ENCODE data around the gene HNRNPF. TPM values are rescaled to one million over a fixed set of nuclear protein-coding genes. Genes with fewer than 3 reads are reported as not detected.
A peak's percentile ranks its signal among the peaks of the same experiment; 100 is the strongest.
"Not testable (repeated sequence)": the region's sequence is repeated elsewhere in the genome, so short reads cannot be mapped to it uniquely, and the experiment has no call there.

Gene HNRNPF
- polyA plus RNA-seq, 1 donor: 204 TPM

DNA sequence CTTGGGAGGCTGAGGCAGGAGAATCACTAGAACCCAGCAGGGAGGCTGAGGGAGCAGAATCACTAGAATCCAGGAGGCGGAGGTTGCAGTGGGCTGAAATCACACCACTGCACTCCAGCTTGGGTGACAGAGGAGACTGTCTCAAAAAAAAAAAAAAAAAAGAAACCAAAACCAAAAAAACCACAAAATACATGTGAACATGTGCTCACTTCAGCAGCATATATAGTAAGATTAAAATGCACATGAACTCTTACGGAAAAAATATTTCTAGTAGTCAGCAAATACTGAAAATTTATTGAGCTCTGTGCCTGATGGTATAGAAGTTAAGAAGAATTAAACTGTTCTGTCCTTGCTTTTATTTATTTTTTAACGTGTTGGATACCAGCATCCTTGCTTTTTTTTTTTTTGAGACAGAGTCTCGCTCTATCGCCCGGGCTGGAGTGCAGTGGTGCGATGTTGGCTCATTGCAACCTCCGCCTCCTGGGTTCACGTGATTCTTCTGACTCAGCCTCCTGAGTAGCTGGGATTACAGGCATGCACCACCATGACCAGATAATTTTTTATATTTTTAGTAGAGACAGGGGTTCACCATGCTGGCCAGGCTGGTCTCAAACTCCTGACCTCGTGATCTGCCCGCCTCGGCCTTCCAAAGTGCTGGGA is 18.3 kb upstream of the HNRNPF start:
- no peak for DNase-seq

DNA sequence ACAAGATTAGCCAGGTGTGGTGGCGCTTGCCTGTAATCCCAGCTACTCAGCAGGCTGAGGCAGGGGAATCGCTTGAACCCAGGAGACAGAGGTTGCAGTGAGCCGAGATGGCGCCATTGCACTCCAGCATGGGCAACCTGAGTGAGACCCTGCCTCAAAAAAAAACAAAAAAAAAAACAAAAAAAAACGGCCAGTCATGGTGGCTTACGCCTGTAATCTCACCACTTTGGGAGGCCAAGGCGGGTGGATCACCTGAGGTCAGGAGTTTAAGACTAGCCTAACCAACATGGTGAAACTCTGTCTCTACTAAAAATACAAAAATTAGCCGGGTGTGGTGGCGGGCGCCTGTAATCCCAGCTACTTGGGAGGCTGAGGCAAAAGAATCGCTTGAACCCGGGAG is 17.5 kb upstream of the HNRNPF start:
- DNase-seq: not testable (repeated sequence)

DNA sequence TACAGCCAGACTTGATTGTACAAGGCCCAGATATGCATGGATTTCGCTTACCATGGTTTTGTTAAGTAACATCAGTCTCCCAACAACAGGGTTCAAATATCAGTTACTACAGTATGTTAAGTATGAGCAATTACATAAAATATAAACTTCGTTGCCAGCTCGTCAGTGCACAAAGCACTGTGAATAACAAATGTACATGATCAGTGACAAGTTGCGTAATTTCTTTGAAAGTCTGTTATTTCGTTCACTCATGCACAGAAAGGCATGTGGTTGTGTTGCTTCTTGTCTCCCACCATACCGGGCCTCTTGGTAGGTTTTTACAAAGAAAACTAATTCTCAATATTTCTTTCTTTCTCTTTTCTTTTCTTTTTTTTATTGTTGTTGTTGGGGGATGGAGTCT is 15.4 kb upstream of the HNRNPF start:
- no peak for DNase-seq

DNA sequence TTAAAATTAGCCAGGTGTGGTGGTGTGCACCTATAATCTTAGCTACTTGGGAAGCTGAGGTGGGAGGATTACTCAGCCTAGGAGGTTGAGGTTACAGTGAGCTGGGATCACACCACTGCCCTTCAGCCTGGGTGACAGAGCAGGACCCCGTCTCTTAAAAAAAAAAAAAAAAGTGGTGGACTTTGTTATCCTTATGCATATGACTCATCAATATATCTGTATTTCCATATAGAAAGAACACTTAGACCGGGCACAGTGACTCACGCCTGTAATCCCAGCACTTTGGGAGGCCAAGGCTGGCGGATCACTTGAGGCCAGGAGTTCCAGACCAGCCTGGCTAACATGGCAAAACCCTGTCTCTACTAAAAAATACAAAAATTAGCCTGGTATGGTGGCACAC is 13.0 kb upstream of the HNRNPF start:
- not testable (repeated sequence) for DNase-seq

DNA sequence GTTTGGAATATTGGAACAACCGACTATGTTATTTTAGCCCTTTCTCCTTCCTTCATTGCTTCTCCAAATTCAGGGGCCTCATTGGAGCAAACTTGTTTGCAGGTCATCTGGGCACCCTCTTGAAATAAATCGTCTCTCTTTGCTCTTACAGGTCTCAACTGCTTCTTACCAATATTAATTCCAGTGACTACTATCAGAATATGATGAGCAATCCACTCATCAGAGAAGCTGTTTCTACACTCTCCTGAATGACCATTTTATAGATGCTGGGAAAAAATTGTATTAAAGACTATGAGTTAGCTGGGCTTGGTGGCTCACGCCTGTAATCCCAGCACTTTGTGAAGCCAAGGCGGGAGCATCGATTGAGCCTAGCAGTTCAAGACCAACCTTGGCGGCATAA is 12.5 kb upstream of the HNRNPF start:
- DNase-seq: no peak

DNA sequence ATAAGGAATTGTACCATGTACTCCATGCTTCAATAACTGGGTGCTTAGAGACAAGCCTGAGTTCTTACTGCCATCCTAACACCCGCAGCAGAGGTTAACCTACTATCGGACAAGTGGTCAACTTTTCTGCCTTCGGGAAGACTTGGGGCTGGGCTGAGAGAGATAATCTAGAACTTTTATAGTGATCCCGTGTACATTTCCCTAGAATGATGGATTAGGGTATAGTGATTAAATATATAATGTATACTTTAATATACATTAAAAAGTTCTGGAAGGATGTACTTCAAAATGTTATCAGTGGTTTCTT is 12.2 kb upstream of the HNRNPF start:
- no peak for DNase-seq

DNA sequence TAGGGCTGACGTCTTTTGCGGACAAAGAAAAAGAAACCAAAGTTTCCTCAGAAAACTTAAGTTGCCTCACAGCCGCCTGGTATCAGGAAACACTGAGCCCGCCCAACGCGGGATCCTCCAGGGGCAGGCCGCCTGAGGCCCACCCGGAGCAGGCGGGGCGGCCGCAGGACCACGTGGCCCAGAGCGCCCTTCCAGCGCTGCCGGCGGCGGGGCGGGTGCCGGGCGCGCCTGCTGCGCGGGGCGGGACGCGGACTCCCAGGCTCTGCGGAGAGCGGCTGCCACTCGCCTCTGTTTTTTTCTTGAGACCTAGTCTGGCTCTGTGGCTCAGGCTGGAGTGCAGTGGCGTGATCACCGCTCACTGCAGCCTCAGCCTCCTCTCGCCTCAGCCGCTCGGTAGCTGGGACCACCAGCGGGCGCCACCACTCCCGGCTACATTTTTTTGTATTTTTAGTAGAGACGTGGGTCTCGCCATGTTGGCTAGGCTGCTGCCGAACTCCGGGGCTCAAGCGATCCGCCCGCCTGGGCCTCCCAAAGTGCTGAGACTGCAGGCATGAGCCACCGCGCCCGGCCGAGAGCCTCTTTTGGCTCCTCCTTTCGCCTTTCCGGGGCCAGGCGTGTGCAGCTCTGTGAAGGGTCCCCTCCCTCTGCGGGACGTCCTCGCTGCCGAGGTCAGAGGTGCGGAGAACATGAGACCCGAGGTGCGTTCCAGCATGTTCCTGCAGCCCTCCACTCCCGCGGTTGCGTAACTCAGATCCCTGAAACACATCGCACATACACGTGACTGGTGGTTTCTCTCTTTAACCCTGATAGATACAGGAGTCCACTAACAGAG is 11.6 kb upstream of the HNRNPF start:
- peak; percentile 78 for DNase-seq

DNA sequence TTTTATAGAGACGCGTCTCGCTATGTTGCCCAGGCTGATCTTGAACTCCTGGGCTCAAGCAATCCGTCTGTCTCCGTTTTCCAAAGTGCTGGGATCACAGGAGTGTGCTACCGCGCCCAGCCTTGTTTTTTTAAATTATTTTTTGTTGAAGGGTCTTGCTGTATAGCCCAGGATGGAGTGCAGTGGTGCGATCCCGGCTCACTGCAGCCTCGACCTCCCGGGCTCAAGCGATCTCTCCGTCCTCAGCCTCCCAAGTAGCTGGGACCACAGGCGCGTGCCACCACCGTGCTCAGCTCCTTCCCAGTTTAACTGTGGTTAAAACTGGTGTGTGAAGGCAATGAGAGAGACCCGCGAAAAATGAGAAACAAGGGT is 11.0 kb upstream of the HNRNPF start:
- no peak for DNase-seq

DNA sequence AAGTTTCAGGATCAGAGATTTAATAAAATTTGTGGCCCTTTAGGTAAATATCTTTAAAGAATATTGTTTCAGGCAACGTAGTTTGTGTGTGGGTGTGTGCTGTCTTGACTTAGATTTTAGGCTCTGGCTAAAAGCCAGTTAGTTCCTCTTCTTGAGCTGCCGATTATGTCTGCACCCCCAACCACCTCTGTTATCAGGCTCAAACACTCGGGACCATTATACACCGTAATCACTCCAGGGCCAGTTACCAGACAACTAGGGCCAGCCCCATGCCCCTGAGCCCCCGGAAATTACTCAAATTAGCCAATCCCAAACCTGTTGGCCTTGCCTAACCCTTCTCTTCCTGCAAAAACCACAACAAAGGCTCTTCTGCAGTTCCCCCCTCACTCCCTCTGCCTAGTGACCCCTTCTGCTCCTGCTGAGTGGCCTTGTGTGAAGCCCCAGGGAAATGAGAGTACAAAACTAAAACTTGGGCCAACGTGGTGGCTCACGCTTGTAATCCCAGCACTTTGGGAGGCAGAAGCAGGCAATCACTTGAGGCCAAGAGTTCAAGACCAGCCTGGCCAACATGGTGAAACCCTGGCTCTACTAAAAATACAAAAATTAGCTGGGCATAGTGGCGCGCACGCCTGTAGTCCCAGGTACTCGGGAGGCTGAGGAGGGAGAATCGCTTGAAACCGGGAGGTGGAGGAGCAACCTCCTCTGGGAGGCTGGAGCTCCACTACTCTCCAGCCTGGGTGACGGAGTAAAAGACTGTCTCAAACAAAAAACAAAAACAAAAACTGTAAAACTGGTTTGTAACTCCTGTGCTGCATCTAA is 9.2 kb upstream of the HNRNPF start:
- no peak for DNase-seq

DNA sequence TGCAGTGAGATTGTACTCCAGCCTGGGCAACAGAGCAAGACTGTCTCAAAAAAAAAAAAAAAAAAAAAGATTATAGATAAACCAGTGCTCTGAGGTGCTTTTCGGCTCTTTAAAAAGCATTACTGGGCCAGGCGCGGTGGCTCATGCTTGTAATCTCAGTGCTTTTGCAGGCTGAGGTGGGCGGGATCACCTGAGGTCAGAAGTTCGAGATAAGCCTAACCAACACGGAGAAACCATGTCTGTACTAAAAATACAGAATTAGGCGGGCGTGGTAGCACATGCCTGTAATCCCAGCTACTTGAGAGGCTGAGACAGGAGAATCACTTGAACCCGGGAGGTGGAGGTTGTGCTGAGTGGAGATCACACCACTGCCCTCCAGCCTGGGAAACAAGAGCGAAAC is 6.6 kb upstream of the HNRNPF start:
- DNase-seq: no peak

DNA sequence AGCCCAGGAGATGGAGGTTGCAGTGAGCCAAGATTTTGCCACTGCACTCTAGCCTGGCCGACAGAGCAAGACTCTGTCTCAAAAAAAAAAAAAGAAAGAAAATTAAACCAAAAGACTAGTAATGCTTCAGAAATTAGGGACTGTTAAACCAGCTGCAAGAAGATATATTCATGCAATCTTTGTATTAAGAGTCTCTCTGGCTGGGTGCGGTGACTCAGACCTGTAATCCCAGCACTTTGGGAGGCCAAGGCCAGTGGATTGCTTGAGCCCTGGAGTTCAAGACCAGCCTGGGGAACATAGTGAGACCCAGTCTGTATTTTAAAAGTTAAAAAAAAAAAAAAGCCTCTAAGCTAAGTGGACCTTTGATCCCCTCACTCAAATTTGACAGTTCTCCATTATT is 2.5 kb upstream of the HNRNPF start:
- no peak for DNase-seq

DNA sequence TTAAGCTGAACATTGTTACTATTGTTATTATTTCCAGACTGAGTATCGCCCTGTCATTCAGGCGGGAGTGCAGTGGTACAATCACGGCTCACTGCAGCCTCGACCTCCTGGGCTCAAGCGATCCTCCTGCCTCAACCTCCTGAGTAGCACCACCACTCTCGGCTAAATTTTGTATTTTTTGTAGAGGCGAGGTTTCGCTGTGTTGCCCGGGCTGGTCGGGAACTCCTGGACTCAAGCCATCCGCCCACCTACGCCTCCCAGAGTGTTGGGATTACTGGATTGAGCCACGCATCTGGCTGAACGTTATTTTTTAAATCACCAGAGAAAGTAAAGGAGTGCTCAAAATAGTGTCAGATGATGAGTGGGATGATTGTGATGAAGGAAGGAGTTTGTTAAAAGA is 1.4 kb upstream of the HNRNPF start:
- no peak for DNase-seq

DNA sequence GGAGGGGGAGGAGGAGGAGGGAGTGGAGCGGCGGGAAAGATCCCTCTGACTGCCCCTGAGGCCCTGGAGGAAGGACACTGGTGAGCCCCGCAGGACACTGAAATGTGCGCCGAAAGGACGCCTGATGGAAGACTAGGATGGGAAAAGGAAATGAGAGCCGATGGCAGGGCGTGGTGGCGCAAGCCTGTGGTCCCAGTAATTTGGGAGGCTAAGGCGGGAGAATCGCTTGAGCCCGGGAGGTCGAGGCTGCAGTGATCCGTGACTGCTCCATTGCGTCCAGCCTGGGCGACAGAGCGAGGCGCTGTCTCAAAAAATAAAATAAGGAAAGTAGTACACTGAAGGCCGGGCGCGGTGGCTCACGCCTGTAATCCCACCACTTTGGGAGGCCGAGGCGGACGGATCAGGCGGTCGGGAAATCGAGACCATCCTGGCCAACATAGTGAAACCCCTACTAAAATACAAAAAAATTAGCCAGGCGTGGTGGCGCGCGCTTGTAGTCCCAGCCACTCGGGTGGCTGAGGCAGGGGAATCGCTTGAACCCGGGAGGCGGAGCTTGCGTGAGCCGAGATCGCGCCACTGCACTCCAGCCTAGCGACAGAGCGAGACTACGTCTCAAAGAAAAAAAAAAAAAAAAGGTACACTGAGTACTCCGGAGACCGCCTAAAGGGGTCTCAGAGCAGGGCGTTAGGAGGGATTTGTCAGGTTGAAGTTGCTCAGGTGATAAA is 561 bp upstream of the HNRNPF start:
- peak; percentile 60 for DNase-seq

DNA sequence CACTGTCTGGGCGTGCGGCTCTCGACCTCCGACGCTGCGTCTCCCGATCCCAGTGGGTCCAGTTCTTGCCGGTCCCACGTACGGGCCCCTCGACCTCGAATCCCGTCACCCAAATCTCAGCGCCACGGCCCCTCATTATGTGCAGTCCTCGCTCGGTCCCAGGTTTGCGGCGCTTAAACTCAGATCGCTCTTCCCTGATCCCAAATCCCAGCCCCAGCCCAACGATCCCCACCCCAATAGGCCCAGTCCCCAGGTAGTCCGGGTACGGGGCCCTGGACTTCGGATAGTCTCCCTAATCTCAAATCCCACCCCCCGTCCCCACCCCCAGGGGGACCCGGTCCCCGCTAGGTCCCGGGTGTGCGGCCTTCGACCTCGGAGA is 666 bp downstream of the HNRNPF start:
- DNase-seq: no peak

DNA sequence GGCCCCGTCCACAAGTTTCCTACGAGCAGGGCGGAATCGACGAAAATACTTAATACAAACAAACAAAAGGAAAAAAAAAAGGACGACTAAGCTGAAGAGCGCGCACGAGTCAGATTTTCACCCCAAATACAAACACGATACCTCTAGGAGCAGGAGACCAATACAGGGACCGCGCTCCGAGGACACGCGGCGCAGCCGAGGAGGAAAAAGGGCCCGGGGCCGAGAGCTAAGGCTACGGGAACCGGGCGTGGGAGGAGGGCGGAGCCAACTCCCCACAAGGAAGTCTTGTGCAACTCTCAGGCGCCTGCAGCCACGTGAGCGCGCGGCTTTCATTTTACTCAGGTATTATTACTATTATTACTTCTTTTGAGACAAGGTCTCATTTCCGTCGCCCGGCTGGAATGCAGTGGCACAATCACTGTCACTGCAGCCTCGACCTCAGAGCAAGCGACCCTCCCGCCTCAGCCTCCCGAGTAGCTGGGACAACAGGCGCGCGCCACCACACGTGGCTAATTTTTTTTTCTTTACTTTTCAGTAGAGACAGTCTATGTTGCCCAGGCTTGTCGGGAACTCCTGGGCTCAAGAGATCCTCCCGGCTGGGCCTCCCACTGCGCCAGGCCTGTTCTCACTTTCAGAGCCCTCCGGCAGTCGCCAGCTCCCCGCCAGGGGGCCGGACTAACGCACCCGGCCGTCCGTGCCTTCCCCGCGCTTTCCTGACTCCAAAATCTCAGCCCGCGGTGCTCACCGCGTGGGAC is 1.2 kb downstream of the HNRNPF start:
- peak; percentile 86 for DNase-seq

DNA sequence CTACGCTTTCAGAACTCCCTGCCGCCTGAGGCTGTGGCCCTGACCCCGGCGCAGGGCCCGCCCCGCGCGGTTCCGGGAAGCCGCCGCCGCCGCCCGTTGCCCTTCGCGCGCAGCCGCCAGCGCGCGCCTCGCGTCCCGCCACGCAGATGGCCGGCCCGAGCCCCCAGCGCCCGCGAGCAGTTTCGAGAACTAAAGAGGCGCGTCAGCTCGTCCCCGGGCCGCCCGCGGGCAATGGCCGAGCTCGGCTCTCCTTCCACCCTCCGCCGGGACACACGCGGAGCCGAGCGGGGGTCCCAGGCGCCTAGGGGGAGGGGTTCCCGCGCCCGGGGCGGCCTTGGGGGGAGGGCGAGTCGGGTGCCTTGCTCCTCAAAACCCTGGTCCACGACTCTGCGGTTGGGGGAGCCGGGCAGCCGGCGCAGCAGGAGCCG is 1.8 kb downstream of the HNRNPF start:
- DNase-seq: no peak

DNA sequence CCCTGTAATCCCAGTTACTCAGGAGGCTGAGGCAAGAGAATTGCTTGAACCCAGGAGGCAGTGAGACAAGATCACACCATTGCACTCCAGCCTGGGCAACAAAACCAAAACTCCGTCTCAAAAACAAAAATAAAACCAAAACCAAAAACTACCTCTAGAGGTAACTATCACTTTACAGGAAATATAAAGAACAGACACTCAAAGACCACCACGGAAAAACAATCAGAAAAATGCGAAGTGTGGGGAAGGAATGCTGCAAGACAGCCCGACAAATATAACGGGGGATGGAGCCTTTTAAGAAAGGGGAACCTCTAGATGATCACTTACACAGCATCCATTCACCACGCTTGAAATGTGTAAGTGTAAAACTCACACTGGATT is 4.3 kb downstream of the HNRNPF start:
- DNase-seq: no peak

DNA sequence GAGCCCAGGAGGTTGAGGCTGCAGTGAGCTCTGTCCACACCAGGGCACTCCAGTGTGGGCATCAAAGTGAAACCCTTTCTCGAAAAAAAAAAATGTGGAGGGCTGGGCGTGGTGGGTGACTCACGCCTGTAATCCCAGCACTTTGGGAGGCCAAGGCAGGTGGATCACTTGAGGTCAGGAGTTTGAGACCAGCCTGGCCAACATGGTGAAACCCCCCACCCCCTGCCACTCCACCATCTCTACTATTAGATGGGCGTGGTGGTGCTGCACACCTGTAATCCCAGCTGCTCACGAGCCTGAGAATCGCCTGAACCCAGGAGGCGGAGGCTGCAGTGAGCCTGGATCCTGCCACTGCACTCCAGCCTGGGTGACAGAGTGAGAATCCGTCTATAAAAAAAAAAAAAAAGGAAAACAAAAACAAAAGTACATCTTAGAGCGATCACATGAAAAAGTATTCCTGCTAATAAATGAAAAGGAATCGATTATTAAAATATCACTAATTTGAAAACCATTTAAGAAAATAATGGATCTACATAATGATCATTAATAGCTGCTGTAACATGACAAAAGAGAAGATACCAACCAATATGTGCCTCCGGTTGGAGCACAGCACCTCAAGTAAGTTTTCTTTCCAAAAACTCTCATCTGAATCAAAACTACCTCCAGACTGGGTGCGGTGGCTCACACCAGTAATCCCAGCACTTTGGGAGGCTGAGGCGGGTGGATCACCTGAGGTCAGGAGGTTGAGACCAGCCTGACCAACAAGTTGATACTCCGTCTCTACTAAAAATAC is 4.9 kb downstream of the HNRNPF start:
- DNase-seq: no peak

DNA sequence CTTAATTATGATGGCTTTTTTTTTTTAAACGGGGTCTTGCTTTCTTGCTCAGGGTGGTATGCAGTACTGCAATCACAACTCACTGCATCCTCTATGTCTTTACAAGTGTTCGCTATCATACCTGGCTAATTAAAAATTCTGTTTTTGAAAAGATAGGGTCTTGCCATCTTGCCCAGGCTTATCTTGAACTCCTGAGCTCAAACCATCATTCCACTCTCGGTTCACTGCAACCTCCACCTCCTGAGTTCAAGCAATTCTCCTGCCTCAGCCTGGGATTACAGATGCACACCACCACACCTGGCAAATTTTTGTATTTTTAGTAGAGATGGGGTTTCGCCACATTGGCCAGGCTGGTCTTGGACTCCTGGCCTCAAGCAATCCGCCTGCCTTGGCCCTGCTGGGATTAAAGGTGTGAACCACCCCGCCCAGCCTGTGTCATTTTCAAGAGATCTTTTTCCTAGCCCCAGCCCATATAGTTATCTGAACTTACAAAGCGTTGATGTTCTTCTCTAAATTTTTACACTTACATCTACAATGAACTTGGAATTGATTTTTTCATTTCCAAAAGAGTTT is 6.0 kb downstream of the HNRNPF start:
- no peak for DNase-seq

DNA sequence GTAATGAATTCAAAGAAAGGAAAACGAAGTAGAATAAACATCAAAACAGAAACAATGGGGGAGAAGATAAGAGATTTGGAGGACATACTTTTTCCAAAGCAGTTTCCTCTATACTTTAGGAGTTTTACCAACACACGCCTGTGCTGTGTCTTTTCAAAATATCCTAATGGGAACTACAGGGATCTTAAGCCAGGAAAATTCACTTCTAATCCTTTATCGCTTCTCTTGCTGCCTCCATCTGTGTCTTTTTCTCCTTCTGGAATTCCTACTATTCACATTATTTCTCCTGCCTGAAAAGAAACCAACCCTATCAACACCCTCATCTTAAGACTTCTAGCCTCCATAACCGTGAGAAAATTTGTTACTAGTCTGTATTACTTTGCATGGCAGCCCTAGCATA is 6.8 kb downstream of the HNRNPF start:
- no peak for DNase-seq

DNA sequence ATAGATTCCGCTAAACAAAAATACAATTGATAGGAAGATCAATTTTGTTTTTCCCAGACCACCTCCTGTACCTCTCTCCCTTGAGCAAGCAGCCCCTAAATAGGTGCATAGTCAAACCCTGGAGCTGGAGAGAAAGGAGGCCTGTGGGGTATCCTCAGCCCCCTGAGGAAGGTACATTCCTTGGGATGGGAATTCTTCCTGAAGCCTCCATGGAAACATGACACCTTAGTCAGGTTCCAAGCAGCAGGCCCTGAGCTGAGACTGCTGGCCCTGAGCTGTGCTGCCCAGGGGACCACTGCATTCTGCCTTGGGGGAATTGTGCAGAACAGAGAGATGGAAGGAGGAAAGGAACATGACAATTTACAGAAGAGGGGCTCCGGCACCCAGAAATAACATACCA is 7.4 kb downstream of the HNRNPF start:
- DNase-seq: no peak
